ENCODE measurements around the gene PSKH1.

The PSKH1 gene

GRCh38 chr16:67923414-67924116 is 30.5 kb downstream of the PSKH1 start:
- Histone ChIP-seq H3K4me1 (ENCODE audit: control insufficient read depth, insufficient read depth, low read length) (no peaks in the 10 kb centered on the region), H3K4me3 (ENCODE audit: insufficient read depth, low read depth, low read length) (no peak overlapping the region), H3K9me3 (ENCODE audit: control insufficient read depth, low read length) (no peaks in the 10 kb centered on the region), H3K36me3 (ENCODE audit: control insufficient read depth, insufficient read depth, low read length) (no peaks in the 10 kb centered on the region), H3K27ac (ENCODE audit: insufficient read depth, low read depth, low read length, poor library complexity, severe bottlenecking) (no peak overlapping the region), H3K27me3 (ENCODE audit: control insufficient read depth, insufficient read depth, low read length, poor library complexity, severe bottlenecking) (no peaks in the 10 kb centered on the region)
- 93 to 94% methylated on average over 10 of the region's 10 CpGs for WGBS, 2 experiments

- Histone ChIP-seq H3K27ac (ENCODE audit: insufficient read depth, low read depth, low read length, poor library complexity, severe bottlenecking) (no peak overlapping the region), H3K4me1 (ENCODE audit: control insufficient read depth, insufficient read depth, low read length) (no peaks in the 10 kb centered on the region), H3K9me3 (ENCODE audit: control insufficient read depth, low read length) (no peaks in the 10 kb centered on the region), H3K27me3 (ENCODE audit: control insufficient read depth, insufficient read depth, low read length, poor library complexity, severe bottlenecking) (no peaks in the 10 kb centered on the region), H3K36me3 (ENCODE audit: control insufficient read depth, insufficient read depth, low read length) (no peaks in the 10 kb centered on the region), H3K4me3 (ENCODE audit: insufficient read depth, low read depth, low read length) (no peak overlapping the region)
- 96% methylated on average over 10 of the region's 10 CpGs for WGBS, 2 experiments
These were observed 31.3 kb downstream of the PSKH1 start for GRCh38 chr16:67924140-67924906.

GRCh38 chr16:67926181-67926750 is 33.2 kb downstream of the PSKH1 start:
- no peaks in the 10 kb centered on the region for H3K27me3 ChIP-seq (ENCODE audit: control insufficient read depth, insufficient read depth, low read length, poor library complexity, severe bottlenecking)
- no peaks in the 10 kb centered on the region for H3K4me1 ChIP-seq (ENCODE audit: control insufficient read depth, insufficient read depth, low read length)
- H3K36me3 ChIP-seq (ENCODE audit: control insufficient read depth, insufficient read depth, low read length) = no peaks in the 10 kb centered on the region
- no peak overlapping the region for H3K4me3 ChIP-seq (ENCODE audit: insufficient read depth, low read depth, low read length)
- no peak overlapping the region for H3K27ac ChIP-seq (ENCODE audit: insufficient read depth, low read depth, low read length, poor library complexity, severe bottlenecking)
- WGBS, 2 experiments = 87 to 88% methylated on average over 13 of the region's 13 CpGs
- H3K9me3 ChIP-seq (ENCODE audit: control insufficient read depth, low read length) = no peaks in the 10 kb centered on the region

GRCh38 chr16:67927131-67927941 is 34.3 kb downstream of the PSKH1 start:
- H3K4me3 ChIP-seq (ENCODE audit: insufficient read depth, low read depth, low read length) = no peak overlapping the region
- H3K4me1 ChIP-seq (ENCODE audit: control insufficient read depth, insufficient read depth, low read length) = no peaks in the 10 kb centered on the region
- 96% methylated on average over 22 of the region's 22 CpGs for WGBS, 2 experiments
- H3K36me3 ChIP-seq (ENCODE audit: control insufficient read depth, insufficient read depth, low read length) = no peaks in the 10 kb centered on the region
- H3K27ac ChIP-seq (ENCODE audit: insufficient read depth, low read depth, low read length, poor library complexity, severe bottlenecking) = no peak overlapping the region
- no peaks in the 10 kb centered on the region for H3K9me3 ChIP-seq (ENCODE audit: control insufficient read depth, low read length)
- H3K27me3 ChIP-seq (ENCODE audit: control insufficient read depth, insufficient read depth, low read length, poor library complexity, severe bottlenecking) = no peaks in the 10 kb centered on the region

GRCh38 chr16:67928147-67928546 is 35.1 kb downstream of the PSKH1 start:
- Histone ChIP-seq H3K27ac (ENCODE audit: insufficient read depth, low read depth, low read length, poor library complexity, severe bottlenecking) (no peak overlapping the region), H3K9me3 (ENCODE audit: control insufficient read depth, low read length) (no peaks in the 10 kb centered on the region), H3K36me3 (ENCODE audit: control insufficient read depth, insufficient read depth, low read length) (no peaks in the 10 kb centered on the region), H3K4me1 (ENCODE audit: control insufficient read depth, insufficient read depth, low read length) (no peaks in the 10 kb centered on the region), H3K4me3 (ENCODE audit: insufficient read depth, low read depth, low read length) (no peak overlapping the region), H3K27me3 (ENCODE audit: control insufficient read depth, insufficient read depth, low read length, poor library complexity, severe bottlenecking) (no peaks in the 10 kb centered on the region)
- 91 to 95% methylated on average over 7 of the region's 7 CpGs for WGBS, 2 experiments

- no peak overlapping the region for H3K27ac ChIP-seq (ENCODE audit: insufficient read depth, low read depth, low read length, poor library complexity, severe bottlenecking)
- no peaks in the 10 kb centered on the region for H3K27me3 ChIP-seq (ENCODE audit: control insufficient read depth, insufficient read depth, low read length, poor library complexity, severe bottlenecking)
- H3K4me1 ChIP-seq (ENCODE audit: control insufficient read depth, insufficient read depth, low read length) = no peaks in the 10 kb centered on the region
- no peaks in the 10 kb centered on the region for H3K9me3 ChIP-seq (ENCODE audit: control insufficient read depth, low read length)
- 65 to 66% methylated on average over 16 of the region's 16 CpGs for WGBS, 2 experiments
- H3K36me3 ChIP-seq (ENCODE audit: control insufficient read depth, insufficient read depth, low read length) = no peaks in the 10 kb centered on the region
- H3K4me3 ChIP-seq (ENCODE audit: insufficient read depth, low read depth, low read length) = no peak overlapping the region
These were observed 35.7 kb downstream of the PSKH1 start for GRCh38 chr16:67928561-67929364.

GRCh38 chr16:67930191-67930590 is 37.1 kb downstream of the PSKH1 start:
- Histone ChIP-seq H3K27me3 (ENCODE audit: control insufficient read depth, insufficient read depth, low read length, poor library complexity, severe bottlenecking) (no peaks in the 10 kb centered on the region), H3K9me3 (ENCODE audit: control insufficient read depth, low read length) (no peaks in the 10 kb centered on the region), H3K4me3 (ENCODE audit: insufficient read depth, low read depth, low read length) (no peak overlapping the region), H3K27ac (ENCODE audit: insufficient read depth, low read depth, low read length, poor library complexity, severe bottlenecking) (no peak overlapping the region), H3K36me3 (ENCODE audit: control insufficient read depth, insufficient read depth, low read length) (no peaks in the 10 kb centered on the region), H3K4me1 (ENCODE audit: control insufficient read depth, insufficient read depth, low read length) (peaks cover 7% of the 10 kb centered on the region)
- WGBS, 2 experiments = 94 to 96% methylated on average over 14 of the region's 14 CpGs

- Histone ChIP-seq H3K4me3 (ENCODE audit: insufficient read depth, low read depth, low read length) (no peak overlapping the region), H3K4me1 (ENCODE audit: control insufficient read depth, insufficient read depth, low read length) (peaks cover 8% of the 10 kb centered on the region), H3K9me3 (ENCODE audit: control insufficient read depth, low read length) (no peaks in the 10 kb centered on the region), H3K27me3 (ENCODE audit: control insufficient read depth, insufficient read depth, low read length, poor library complexity, severe bottlenecking) (no peaks in the 10 kb centered on the region), H3K36me3 (ENCODE audit: control insufficient read depth, insufficient read depth, low read length) (no peaks in the 10 kb centered on the region), H3K27ac (ENCODE audit: insufficient read depth, low read depth, low read length, poor library complexity, severe bottlenecking) (no peak overlapping the region)
- 94 to 95% methylated on average over 17 of the region's 17 CpGs for WGBS, 2 experiments
These were observed 37.7 kb downstream of the PSKH1 start for GRCh38 chr16:67930678-67931211.

- Histone ChIP-seq H3K27ac (ENCODE audit: insufficient read depth, low read depth, low read length, poor library complexity, severe bottlenecking) (no peak within 1 kb of the TSS), H3K4me1 (ENCODE audit: control insufficient read depth, insufficient read depth, low read length) (peaks cover 9% of the 10 kb centered on the region), H3K9me3 (ENCODE audit: control insufficient read depth, low read length) (no peaks in the 10 kb centered on the region), H3K36me3 (ENCODE audit: control insufficient read depth, insufficient read depth, low read length) (no peaks in the 10 kb centered on the region), H3K27me3 (ENCODE audit: control insufficient read depth, insufficient read depth, low read length, poor library complexity, severe bottlenecking) (no peaks in the 10 kb centered on the region), H3K4me3 (ENCODE audit: insufficient read depth, low read depth, low read length) (no peak within 1 kb of the TSS)
- 91% methylated on average over 15 of the region's 15 CpGs for WGBS, 2 experiments
These were observed 38.8 kb downstream of the PSKH1 start, which contains the start of gene CTRL for GRCh38 chr16:67931712-67932461. Gene CTRL (minus strand): TSS chr16:67931862. CDS start chr16:67931852, 10 bp downstream.

Data from ectodermal cell (in vitro differentiated cells).